ENCODE measurements around the gene UTRN.

UTRN gene

GRCh38 chr6:144314003-144314485 is 28.9 kb downstream of the UTRN start:
- DNase-seq, result peak; percentile 28

DNA sequence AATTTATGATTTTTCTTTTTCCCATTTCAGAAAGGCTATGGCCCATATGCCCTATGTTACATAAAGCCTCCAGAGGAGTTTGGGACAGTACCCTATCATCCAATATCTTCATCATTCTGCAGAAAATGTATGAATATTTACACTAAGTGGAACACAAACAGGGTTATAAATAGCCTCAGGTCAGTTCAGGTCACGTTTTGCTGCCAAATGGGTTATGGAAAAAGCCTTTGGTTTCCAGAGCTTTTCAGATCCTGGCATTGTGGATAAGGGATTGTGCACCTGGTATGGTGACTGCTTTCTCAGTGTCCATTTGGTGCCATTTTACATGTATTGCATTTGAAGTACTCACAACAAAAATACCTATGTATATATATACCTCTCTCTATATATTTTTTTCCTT is 29.4 kb downstream of the UTRN start:
- no peak for DNase-seq

- DNase-seq, result no peak
Measured at GRCh38 chr6:144315226-144315980, 30.3 kb downstream of the UTRN start.

DNA sequence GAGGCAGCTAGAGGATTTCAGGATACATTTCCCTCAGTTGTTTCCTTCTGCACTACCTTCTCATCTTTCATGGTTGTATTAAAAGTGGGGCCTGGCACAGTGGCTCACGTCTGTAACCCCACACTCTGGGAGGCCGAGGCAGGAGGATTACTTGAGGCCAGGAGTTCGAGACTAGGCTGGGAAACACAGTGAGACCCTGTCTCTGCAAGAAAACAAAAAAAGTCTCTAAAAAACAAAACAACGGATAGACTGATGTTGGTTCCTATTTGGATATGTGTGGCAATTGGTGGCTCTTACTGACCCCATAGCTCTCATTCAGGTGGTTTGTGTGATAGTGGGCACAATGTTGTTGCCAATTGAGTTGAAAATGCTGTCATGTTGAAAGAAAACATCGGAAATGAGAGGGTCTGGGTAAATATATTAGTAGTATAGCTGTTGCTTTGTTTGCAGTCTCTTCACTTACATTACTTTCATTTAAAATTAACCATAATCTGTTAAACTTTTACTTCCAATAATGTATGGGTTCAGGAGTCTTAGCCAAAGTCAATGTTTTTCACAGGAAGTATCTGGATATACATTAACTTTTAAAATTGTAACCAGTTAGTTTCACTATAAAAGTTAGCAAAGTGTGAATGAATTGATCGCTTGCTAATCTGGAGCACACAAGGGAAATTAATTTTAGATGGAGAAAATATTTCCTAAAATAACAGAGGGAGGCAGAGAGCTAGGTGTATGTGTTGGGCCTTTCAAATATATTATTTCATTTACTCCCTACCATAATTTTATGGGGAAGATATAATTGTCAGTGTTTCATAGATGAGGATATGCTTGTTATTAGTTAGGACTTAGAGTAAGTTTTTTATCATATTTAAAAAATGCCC is 31.1 kb downstream of the UTRN start:
- DNase-seq, result no peak

DNA sequence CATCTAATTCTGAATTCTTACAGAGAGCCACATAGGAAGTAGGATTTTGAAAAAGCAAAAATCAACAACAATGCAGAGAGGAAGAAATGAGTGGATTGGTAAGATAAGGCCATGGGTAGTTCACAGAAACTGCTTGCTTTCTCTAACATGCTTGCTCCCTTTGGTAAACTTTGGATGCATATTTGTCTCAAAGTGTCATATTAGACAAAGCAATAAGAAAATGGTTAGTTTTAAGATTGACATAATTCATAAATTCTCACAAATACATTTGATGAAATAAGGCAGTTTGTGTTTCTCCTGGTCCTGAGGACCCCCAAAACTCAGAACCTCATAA is 31.7 kb downstream of the UTRN start:
- no peak for DNase-seq

DNA sequence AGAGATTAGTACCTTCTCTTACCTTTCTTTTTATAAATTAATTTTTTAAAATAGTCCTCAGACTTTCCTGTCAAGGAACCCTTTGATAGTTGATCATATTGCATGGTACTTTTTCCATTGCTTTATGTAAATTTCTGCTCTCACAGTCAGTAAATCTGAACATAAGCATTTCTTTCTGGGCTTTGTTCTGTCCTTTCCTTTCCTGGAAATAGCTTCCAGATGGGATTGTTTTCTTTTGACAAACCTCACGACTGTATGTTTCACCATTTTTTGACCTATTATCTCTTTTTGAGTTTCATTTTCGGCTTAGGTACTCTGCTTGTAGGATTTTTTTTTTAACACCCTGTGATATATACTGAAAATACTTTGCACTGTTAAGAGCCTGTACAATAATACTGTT is 32.6 kb downstream of the UTRN start:
- DNase-seq, result peak; percentile 40

DNA sequence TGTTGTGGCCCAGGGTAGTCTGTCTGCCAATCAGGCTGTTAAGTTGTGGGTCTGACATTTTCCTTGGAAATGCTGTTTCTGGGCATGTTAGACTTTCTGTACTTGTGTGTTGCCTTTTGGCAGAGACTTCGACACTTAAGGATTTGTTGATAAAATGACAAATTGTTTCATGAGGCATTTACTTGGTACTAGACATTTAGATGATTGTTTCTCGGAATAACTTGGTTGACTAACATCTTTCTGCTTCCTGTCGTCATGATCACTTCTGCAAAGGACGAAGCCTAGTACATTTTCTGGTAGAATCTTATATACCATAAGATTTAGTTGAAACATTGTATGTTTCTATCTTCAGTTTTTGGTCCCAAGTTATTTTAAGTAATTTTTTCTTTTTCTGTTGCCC is 34.1 kb downstream of the UTRN start:
- no peak for DNase-seq

DNA sequence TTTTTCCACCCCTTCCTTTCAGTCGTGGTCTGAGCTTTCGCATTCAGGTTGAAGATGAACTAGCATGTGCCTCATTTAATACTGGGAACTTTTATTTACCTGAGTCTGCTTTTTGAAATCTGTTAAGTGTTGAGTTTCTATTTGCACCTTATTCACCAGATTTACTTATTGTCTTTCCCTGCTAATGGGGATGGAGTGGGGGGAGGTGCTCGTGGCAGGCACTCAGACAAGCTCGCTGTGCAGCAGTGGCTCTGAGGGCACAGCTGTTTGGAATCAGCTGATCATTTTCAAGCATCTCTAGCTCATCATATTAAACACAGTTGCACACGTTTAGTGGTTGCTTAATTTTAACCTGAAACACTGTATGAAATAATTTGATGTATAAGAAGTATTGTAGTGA is 35.6 kb downstream of the UTRN start:
- DNase-seq, result peak; percentile 67

- DNase-seq, result no peak
Measured at GRCh38 chr6:144321839-144322591, 36.9 kb downstream of the UTRN start.

DNA sequence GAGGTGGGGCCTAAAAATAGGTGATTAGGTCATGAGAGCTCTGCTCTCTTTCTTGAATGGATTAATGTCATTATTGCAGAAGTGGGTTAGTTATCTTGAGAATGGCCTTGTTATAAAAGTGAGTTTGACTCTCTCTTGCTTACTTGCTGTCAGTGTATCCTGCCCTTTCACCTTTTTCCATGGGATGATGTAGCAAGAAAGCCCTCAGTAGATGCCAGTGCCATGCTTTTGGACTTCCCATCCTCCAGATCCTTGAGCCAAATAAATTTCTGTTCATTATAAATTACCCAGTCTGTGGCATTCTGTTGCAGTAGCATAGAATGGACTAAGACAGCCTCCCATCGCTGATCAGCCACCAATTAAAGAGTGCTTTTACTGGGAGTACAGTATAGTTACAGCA is 40.1 kb downstream of the UTRN start:
- DNase-seq, result no peak

- no peak for DNase-seq
Measured at GRCh38 chr6:144326393-144326792, 41.3 kb downstream of the UTRN start.

- DNase-seq, result peak; percentile 50
Measured at GRCh38 chr6:144327081-144327480, 41.9 kb downstream of the UTRN start.

GRCh38 chr6:144330017-144330987 is 45.2 kb downstream of the UTRN start:
- peak; percentile 57 for DNase-seq

- DNase-seq, result no peak
Measured at GRCh38 chr6:144331491-144331969, 46.4 kb downstream of the UTRN start.

- no peak for DNase-seq
Measured at GRCh38 chr6:144332177-144332576, 47.0 kb downstream of the UTRN start.

DNA sequence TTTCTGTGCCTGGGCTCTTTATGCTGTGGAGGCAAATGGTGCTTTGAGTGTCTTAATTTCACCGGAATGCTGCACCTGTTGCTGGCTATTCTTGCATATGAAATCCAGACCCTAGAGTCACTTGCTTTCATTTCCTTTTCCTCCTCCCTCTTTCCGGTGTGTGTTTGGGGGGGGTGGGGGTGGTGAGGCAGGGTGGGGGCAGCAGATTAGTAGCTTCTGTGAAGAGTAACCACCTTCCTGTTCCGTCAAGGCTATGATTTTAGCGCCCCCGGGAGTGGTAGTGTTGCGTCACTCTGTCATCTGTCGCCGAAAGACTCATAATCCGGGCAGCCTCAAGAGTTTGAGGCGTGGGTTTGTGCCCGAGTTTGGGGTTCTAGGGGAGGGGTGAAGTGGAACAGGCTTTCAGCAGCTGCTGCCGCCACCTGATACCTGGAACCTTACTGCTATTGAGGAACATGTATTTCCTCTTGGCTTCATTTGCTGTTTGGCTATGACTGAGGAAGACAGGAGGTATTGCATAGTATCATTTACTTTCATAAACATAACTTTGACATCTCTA is 49.1 kb downstream of the UTRN start:
- DNase-seq, result no peak

Data from eye (tissue), 1 donor.